SKM-1 (cell line): ENCODE data around the gene MAGEC1.
"Not testable (repeated sequence)": the region's sequence is repeated elsewhere in the genome, so short reads cannot be mapped to it uniquely, and the experiment has no call there.

Experiments used
- DNase-seq: peaks from one replicate; lab custom pipeline; 2025; ENCODE audit not compliant: unreplicated experiment; lab: John Stamatoyannopoulos, UW

The MAGEC1 gene

DNA sequence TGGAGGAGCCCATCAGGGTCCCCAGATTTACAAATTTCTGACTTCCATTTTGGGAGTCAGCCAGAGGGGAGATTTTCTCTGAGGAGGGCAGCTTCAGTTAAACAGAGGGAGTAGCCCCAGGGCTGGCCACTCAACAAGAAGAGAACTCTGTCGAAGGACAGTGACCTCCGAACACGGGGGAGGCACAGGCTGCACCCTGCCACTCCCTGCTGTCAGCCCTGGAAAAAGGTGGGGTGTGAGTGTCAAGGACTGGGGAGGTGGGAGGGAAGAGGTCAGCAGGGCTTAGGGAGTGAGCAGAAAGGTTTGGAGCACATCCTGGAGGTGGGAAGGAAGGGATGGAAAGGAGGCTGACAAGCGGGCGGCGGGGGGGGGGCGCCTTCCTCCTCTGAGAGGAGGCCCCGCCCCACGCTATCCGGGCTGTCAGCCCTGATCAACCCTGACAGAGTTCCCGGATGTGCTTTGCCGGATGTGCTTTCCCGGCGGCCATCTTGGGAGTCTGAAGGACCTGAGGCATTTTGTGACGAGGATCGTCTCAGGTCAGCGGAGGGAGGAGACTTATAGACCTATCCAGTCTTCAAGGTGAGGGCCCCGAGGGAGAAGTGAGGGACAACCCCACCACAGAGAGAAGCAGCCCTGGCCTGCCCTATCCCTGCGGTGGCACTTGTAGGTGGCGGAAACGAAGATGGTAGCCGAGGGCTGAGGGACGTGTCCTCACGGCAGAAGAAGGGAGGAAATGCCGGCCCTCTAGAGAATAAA lies at the start of gene MAGEC1:
Gene MAGEC1, plus strand, starts transcription at position 495 of the 756 bp plus-strand sequence. CDS start 1,179 bp downstream, outside the sequence.
- DNase-seq = no peak

GRCh38 chrX:141857479-141857878 lies 46.2 kb upstream of the MAGEC1 start:
- no peak for DNase-seq

DNA sequence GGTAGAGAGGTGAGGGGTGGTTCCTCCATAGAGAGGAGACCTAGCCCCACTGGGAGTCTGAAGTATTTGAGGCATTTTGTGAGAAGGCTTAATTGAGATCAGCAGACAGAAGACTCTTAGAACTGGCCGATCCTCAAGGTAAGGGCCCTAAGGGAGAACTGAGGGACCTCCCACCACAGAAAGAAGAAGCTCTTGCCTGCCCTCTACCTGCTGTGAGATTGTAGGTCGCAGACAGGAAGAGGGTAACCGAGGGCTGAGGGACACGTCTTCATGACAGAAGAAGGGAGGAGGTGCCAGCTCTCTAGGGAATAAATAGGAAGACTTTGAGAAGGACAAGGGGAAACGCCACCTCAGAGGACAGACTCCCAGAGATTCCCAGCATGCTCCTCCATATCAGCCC lies 24.1 kb upstream of the MAGEC1 start:
- DNase-seq = no peak

DNA sequence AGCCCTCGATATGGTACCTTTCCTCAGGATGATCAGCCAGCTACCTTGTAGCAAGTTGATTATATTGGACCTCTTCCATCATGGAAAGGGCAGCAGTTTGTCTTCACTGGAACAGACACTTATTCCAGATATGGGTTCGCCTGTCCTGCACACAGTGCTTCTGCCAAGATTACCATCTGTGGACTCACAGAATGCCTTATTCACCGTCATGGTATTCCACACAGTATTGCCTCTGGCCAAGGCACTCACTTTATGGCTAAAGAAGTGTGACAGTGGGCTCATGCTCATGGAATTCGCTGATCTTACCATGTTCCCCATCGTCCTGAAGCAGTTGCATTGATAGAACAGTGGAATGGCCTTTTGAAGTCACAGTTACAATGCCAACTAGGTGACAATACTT lies 14.9 kb upstream of the MAGEC1 start:
- not testable (repeated sequence) for DNase-seq

GRCh38 chrX:141894733-141895132 lies 9.0 kb upstream of the MAGEC1 start:
- no peak for DNase-seq

GRCh38 chrX:141897690-141898089 lies 6.0 kb upstream of the MAGEC1 start:
- DNase-seq = no peak

DNA sequence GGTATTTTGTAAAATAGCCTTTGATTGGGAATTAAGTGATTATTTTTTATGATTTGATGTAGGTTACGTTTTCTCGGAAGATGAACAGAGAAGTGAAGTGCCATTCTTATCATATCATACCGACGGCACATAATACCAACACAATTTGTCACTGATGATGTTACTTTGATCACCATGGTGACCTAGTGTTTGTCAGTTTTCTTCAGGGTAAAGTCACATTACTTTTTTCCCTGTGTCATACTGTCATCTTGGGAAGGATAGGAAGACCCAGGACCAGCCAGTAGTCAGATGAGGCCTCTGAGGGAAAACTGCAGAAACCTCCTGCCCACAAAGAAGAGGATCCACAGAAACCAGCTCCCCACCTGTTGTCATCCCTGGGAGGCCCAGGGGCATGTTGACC lies 1.3 kb upstream of the MAGEC1 start:
- DNase-seq = no peak

GRCh38 chrX:141904262-141904661 lies 568 bp downstream of the MAGEC1 start:
- no peak for DNase-seq

DNA sequence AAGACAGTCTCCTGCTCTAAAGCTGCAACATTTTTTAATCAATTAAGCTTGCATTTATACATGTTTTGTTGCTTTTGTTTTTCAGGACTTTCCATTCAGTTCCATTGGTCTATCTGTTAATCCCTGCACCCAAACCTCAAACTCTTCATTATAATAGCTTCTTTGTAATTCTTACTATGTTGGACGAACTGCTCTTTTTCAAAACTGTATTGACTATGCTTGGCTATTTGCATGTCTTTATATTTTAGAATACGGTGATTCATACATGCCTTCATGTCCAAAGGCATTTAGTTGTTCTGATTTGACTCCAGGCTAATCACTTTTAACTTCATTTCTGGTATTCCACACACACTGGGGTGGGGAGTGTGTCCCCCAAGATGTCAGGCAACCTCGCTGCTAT lies 14.1 kb downstream of the MAGEC1 start:
- DNase-seq = no peak

DNA sequence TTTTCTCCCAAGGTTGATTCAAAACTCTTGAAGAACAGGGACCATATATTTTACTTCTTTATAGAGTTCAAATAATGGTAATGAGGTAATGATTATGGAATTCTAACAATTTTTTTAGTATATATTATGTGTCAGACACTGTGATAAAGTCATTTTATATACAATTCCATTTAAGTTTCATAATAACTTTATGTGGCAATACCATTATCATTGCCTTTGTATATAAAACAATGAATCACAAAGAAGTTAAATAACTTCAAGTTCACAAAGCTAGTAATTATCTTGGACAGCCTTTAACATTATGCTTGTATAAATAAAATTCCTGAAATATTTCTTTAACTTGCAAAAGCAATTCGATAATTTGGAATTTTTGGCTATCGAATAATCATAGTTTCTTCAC lies 20.6 kb downstream of the MAGEC1 start:
- no peak for DNase-seq

- DNase-seq = no peak
Measured at GRCh38 chrX:141928432-141928831, 24.7 kb downstream of the MAGEC1 start.

- no peak for DNase-seq
Measured at GRCh38 chrX:141934059-141934641, 30.5 kb downstream of the MAGEC1 start.

DNA sequence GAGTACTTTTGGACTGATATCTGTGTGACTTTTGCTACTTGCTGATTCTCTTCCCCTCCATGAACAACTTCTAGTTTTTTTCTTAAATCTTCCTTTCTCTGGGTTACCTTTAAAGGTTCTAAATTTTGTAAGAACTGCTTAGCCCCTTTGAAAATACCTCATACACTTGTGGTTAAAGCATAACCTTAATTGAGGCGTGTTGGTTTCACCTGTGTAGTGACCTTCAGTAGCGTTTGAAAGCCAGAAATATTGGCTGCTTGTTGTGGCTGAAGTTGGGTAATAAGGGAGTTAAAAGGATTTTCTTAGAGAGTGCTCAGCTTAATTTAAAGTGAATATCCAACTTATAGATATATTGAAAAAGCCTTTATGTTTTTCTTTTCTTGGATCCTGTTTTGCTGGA lies 32.0 kb downstream of the MAGEC1 start:
- DNase-seq = no peak

DNA sequence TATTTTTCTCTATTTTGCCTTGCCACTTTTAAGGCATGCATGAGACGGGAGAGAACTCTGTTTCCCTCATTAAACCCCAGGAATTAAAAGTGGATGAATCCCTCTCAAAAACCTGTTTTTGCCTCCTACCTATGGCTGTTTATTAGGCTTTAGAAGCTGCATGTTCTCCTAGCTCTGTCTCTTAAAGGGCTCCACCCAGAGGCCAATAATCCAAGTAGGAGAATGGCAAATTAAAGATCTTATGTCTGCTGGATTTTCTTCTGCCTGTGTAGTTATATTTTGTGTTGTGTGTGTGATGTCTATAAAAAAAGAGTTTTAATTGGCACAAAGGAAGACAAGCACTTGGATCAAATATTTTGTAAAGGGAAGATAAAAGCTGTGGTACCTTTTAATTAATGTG lies 32.4 kb downstream of the MAGEC1 start:
- no peak for DNase-seq

DNA sequence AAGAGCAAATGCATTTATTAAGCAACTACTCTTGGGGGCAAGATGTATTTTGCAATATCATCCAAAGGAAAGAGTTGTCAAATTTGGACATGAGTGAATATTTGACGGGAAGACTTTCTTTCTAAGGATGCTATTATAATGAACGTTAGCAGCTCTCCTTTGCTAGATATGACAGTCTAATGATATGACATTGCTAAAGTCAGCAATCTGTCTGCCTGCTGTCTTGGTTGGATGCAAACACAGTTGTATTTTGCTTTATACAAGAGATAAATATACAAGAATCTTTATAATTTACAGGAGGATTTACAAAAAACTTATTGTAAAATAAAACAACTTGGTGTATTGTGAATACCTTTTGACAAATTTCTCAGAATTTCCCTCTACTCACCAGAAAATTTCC lies 37.5 kb downstream of the MAGEC1 start:
- no peak for DNase-seq

DNA sequence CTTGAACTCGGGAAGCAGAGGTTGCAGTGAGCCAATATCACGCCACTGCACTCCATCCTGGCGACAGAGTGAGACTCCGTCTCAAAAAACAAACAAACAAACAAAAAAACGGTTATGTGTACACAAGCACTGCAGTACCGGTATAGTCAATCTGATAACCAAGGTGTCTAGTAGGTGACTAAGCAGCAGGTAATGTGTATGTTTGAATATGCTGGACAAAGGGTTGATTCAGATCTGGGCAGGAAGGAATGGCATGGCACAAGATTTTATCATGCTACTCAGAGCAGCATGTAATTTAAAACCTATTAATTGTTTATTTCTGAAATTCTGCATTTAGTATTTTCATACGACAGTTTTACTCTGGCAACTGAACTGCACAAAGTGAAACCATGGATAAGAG lies 41.7 kb downstream of the MAGEC1 start:
- DNase-seq = no peak

- no peak for DNase-seq
Measured at GRCh38 chrX:141947350-141947749, 43.7 kb downstream of the MAGEC1 start.

DNA sequence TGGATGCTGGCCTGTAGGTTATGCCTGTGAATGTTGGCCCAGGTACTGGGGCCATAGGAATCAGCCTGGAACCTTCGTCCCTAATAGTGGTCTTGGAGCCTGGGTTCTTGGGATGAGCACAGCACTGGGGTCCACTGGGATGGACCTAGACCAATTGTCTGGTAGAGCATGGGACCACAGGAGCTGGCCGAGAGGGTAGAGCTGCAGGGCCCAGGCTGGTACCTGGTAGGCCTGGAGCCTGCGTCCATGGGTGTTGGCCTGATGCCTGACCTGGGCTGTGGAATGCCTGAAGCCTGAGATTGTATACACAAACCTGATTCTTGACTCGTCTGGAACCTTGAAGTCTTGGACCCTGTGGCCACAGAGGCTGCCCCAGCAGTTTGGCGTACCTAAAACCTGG lies 48.9 kb downstream of the MAGEC1 start:
- no peak for DNase-seq

DNA sequence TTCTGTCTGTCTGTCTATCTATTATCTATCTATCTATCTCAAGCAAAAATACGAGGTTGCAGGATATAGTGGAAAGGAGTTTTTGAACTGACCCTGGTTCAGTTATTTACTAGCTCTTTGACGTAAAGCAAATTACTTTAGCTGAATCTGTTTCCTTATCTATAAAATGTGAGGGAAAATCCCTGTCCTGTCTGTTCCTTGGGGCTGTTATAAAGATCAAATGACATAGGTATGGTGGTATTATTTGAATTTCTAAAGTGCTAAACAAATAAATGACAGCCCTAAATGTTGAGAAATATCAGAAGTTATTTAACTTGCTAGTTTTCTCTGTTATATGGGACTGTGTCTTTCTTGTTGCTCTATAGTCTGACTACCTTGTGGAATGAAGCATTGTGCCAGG lies 55.0 kb downstream of the MAGEC1 start:
- DNase-seq = no peak
